ENCODE measurements around the gene AOPEP. TPM values are rescaled to one million over a fixed set of nuclear protein-coding genes. Genes with fewer than 3 reads are reported as not detected.

Gene AOPEP
- total RNA-seq, 1 experiment from 2014 or later: 36.4 TPM

- no peaks in the 10 kb centered on the region for H3K9me3 ChIP-seq (ENCODE audit: control insufficient read depth, insufficient read depth, low read depth, low read length)
- H3K4me1 ChIP-seq (ENCODE audit: control insufficient read depth, insufficient read depth, low read length): peaks cover 27% of the 10 kb centered on the region
- CTCF ChIA-PET: no interaction called here
- H3K4me3 ChIP-seq (ENCODE audit: low read depth in 2 of 2, low read length in 2 of 2): no peak overlapping the region
- in situ Hi-C loops (cut with HindIII; ENCODE audit: low pct_unique_long_range_greater_than_20kb, low sequenced_read_pairs): no loop called here
- ATAC-seq (no peak), DNase-seq (ENCODE audit: low read depth, low spot score) (no peak)
- TF ChIP-seq REST (IDR thresholded peaks at IDR 0.05; ENCODE audit: insufficient read depth in 1 of 2, low read depth in 2 of 2, low read length in 1 of 2) (no peak), CTCF (IDR thresholded peaks at IDR 0.05) (no peak), SIN3A (IDR thresholded peaks at IDR 0.05; ENCODE audit: borderline replicate concordance, insufficient read depth, low read depth, low read length) (no peak), POLR2AphosphoS5 (IDR thresholded peaks at IDR 0.05; ENCODE audit: low read depth, low read length) (no peak), TCF7L2 (IDR thresholded peaks at IDR 0.05; ENCODE audit: low read depth, low read length) (no peak)
- peak overlapping the region; percentile 67 for H3K27ac ChIP-seq (ENCODE audit: low read length)
- no peaks in the 10 kb centered on the region for H3K36me3 ChIP-seq (ENCODE audit: control insufficient read depth, insufficient read depth, low read length)
- intact Hi-C loops (cut with micrococcal nuclease; ENCODE audit: unreplicated experiment): no loop called here
- POLR2A ChIA-PET: no interaction called here
- no TSS peak for BruUV-seq (replicated peaks)
- H3K27me3 ChIP-seq (ENCODE audit: control insufficient read depth, insufficient read depth, low read length): no peaks in the 10 kb centered on the region
Measured at GRCh38 chr9:94931036-94931633, 204.6 kb downstream of the AOPEP start.

GRCh38 chr9:94931740-94932139 is 205.2 kb downstream of the AOPEP start:
- Histone ChIP-seq H3K36me3 (ENCODE audit: control insufficient read depth, insufficient read depth, low read length) (no peaks in the 10 kb centered on the region), H3K9me3 (ENCODE audit: control insufficient read depth, insufficient read depth, low read depth, low read length) (no peaks in the 10 kb centered on the region), H3K4me1 (ENCODE audit: control insufficient read depth, insufficient read depth, low read length) (peaks cover 26% of the 10 kb centered on the region), H3K27me3 (ENCODE audit: control insufficient read depth, insufficient read depth, low read length) (no peaks in the 10 kb centered on the region), H3K4me3 (ENCODE audit: low read depth in 2 of 2, low read length in 2 of 2) (no peak overlapping the region), H3K27ac (ENCODE audit: low read length) (peak overlapping the region; percentile 67)
- DNase-seq (ENCODE audit: low read depth, low spot score): no peak
- POLR2A ChIA-PET: interaction anchor here (0.6 kb wide), 1 partner anchor 48 kb away, joined by 3 read pairs; no protein-coding TSS in a partner anchor
- CTCF ChIA-PET: no interaction called here
- intact Hi-C loops (cut with micrococcal nuclease; ENCODE audit: unreplicated experiment) (no loop called here), in situ Hi-C loops (cut with HindIII; ENCODE audit: low pct_unique_long_range_greater_than_20kb, low sequenced_read_pairs) (no loop called here)
- no TSS peak for BruUV-seq (replicated peaks)
- no peak for ATAC-seq
- TF ChIP-seq CTCF (IDR thresholded peaks at IDR 0.05) (no peak), TCF7L2 (IDR thresholded peaks at IDR 0.05; ENCODE audit: low read depth, low read length) (no peak), REST (IDR thresholded peaks at IDR 0.05; ENCODE audit: insufficient read depth in 1 of 2, low read depth in 2 of 2, low read length in 1 of 2) (no peak), SIN3A (IDR thresholded peaks at IDR 0.05; ENCODE audit: borderline replicate concordance, insufficient read depth, low read depth, low read length) (no peak), POLR2AphosphoS5 (IDR thresholded peaks at IDR 0.05; ENCODE audit: low read depth, low read length) (no peak)

Data from Panc1 (cell line).